Loucy (cell line): ENCODE measurements around the gene BPHL.
"Not testable (repeated sequence)": the region's sequence is repeated elsewhere in the genome, so short reads cannot be mapped to it uniquely, and the experiment has no call there.

Experiments used
- H2AFZ ChIP-seq: fragments of 200-600 bp; sonication (generic); 2 replicates; pipeline ENCODE4 v1.6.0; 2016; ENCODE audit warnings: antibody characterized with exemption, mild to moderate bottlenecking, low read length, moderate library complexity
- H3F3A ChIP-seq: fragments of 200-600 bp; 2 replicates; pipeline ENCODE4 v1.6.0; 2016; ENCODE audit warnings: antibody characterized with exemption, low read depth, mild to moderate bottlenecking
- H3K27me3 ChIP-seq: fragments of 200-600 bp; sonication (generic); 2 replicates; pipeline ENCODE4 v1.6.1; 2014; ENCODE audit warnings: low read length, mild to moderate bottlenecking; ENCODE audit not compliant: insufficient read depth, poor library complexity, severe bottlenecking
- H3K36me3 ChIP-seq: fragments of 200-600 bp; sonication (generic); 2 replicates; pipeline ENCODE4 v1.6.1; 2016; ENCODE audit warnings: low read length; ENCODE audit not compliant: insufficient read depth
- H3K4me1 ChIP-seq: fragments of 200-600 bp; sonication (generic); 2 replicates; pipeline ENCODE4 v1.5.1; 2014; ENCODE audit warnings: low read length, mild to moderate bottlenecking; ENCODE audit not compliant: insufficient read depth, poor library complexity, severe bottlenecking
- H3K4me2 ChIP-seq: fragments of 200-600 bp; sonication (generic); 2 replicates; pipeline ENCODE4 v1.6.0; 2014; ENCODE audit warnings: antibody characterized with exemption, low read length, low read depth, mild to moderate bottlenecking; ENCODE audit not compliant: poor library complexity, severe bottlenecking
- H3K4me3 ChIP-seq: fragments of 200-600 bp; sonication (generic); 2 replicates; pipeline ENCODE4 v1.5.1; 2014; ENCODE audit warnings: low read length, mild to moderate bottlenecking, mixed read lengths; ENCODE audit not compliant: poor library complexity, severe bottlenecking
- H3K79me2 ChIP-seq: fragments of 200-600 bp; sonication (generic); 2 replicates; pipeline ENCODE4 v1.6.1; 2014; ENCODE audit warnings: low read length; ENCODE audit not compliant: insufficient read depth
- H3K9ac ChIP-seq: fragments of 200-600 bp; sonication (generic); 2 replicates; pipeline ENCODE4 v1.6.0; 2014; ENCODE audit warnings: mild to moderate bottlenecking, low read depth, low read length, moderate library complexity; ENCODE audit not compliant: poor library complexity, severe bottlenecking
- H3K9me2 ChIP-seq: fragments of 200-600 bp; sonication (generic); replicated peaks from 2 replicates; pipeline ENCODE4 v1.6.1; 2016; ENCODE audit warnings: low read depth, low read length, mixed read lengths
- H3K9me3 ChIP-seq: fragments of 200-600 bp; sonication (generic); 2 replicates; pipeline ENCODE4 v1.6.1; 2014; ENCODE audit warnings: mild to moderate bottlenecking, antibody characterized with exemption, low read length, low read depth; ENCODE audit not compliant: insufficient read depth
- H4K20me1 ChIP-seq: fragments of 200-600 bp; sonication (generic); 2 replicates; pipeline ENCODE4 v1.6.0; 2014; ENCODE audit warnings: antibody characterized with exemption, low read length, mild to moderate bottlenecking; ENCODE audit not compliant: insufficient read depth, poor library complexity, severe bottlenecking
- CTCF ChIP-seq: fragments of 200-600 bp; sonication (generic); conservative IDR thresholded peaks from 2 replicates; pipeline ENCODE4 v1.5.1; 2014; ENCODE audit warnings: mild to moderate bottlenecking, antibody characterized with exemption, low read length
- EZH2phosphoT487 ChIP-seq: fragments of 200-600 bp; IDR thresholded peaks from 2 replicates; pipeline ENCODE4 v1.6.1; 2018; ENCODE audit warnings: antibody characterized with exemption, mild to moderate bottlenecking, moderate library complexity, borderline replicate concordance

BPHL gene

DNA sequence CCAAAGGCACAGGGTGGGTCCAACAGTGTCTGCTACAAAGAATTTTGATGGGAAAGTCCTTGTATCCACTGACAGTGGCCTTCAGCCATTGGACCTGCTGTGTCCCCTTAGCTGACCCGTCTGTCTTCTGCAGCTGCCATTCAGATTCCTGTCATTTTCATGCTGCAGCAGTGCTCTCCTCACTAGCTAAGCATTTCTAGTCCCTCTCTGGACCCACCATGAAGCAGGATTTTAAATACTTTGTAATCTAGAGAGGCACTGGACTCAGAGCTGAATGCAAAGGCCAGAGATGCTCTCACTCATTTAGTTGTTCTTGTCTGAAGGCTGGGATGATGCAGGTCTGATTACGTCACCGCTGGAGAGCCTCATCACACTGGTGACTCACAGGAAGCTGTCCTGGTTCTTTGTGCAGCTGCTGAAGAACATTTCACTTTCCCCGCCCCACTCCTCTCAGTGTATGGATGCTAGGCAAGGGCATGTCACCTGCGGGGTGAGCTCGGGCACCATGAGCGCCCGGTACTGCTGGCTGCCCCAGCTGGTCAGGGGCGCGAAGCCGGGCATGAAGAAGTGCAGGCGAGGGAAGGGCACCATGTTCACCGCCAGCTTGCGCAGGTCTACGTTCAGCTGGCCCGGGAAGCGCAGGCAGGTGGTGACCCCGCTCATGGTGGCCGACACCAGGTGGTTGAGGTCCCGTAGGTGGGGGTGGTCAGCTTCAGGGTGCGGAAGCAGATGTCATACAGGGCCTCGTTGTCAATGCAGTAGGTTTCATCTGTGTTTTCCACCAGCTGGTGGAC, 58.2 kb downstream of the BPHL start:
- Histone ChIP-seq H2AFZ (no peak overlapping the region), H3K9me3 (no peaks in the 10 kb centered on the region), H4K20me1 (no peaks in the 10 kb centered on the region), H3K9me2 (no peaks in the 10 kb centered on the region), H3K4me1 (peaks cover 6% of the 10 kb centered on the region), H3K27me3 (no peaks in the 10 kb centered on the region), H3F3A (no peaks in the 10 kb centered on the region), H3K9ac (no peak overlapping the region), H3K4me3 (no peak overlapping the region), H3K4me2 (no peak overlapping the region), H3K79me2 (no peaks in the 10 kb centered on the region), H3K36me3 (no peaks in the 10 kb centered on the region)
- TF ChIP-seq EZH2phosphoT487 (no peak), CTCF (no peak)

- not testable (repeated sequence) for H3K9me2 ChIP-seq, H3K27me3 ChIP-seq, H4K20me1 ChIP-seq, H3K4me3 ChIP-seq, H3F3A ChIP-seq, H3K36me3 ChIP-seq, H2AFZ ChIP-seq, H3K4me1 ChIP-seq, H3K4me2 ChIP-seq, H3K79me2 ChIP-seq, H3K9me3 ChIP-seq, H3K9ac ChIP-seq
Observed at GRCh38 chr6:3178666-3179065, 60.2 kb downstream of the BPHL start.

GRCh38 chr6:3179945-3180344, 61.4 kb downstream of the BPHL start:
- not testable (repeated sequence) for H3K27me3 ChIP-seq, H3K9ac ChIP-seq, H3F3A ChIP-seq, H3K4me2 ChIP-seq, H3K4me1 ChIP-seq, H3K9me3 ChIP-seq, H3K9me2 ChIP-seq, H2AFZ ChIP-seq, H3K79me2 ChIP-seq, H4K20me1 ChIP-seq, H3K4me3 ChIP-seq, H3K36me3 ChIP-seq

DNA sequence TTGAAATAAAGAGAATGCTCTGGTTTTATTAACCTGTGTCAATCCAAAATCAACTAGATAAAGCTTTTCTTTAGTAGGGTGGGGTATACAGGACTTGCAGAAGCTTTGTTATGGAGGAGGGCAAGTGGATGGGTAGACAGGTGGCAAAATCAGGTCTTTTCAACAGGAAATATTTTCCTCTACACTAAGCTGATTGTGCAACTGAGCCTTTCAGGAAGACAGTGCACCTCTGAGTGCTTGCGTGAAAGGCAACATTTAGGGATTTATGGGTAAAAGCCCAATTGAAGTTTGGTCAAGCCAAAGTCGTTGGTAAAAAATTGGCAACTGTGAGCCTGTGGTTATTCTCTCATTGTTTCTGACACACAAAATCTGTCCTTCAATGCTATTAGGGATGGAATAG, 62.6 kb downstream of the BPHL start:
- Histone ChIP-seq H3K36me3 (no peaks in the 10 kb centered on the region), H4K20me1 (no peaks in the 10 kb centered on the region), H3K9me2 (no peaks in the 10 kb centered on the region), H3F3A (no peaks in the 10 kb centered on the region), H3K79me2 (no peaks in the 10 kb centered on the region), H3K4me1 (peaks cover 6% of the 10 kb centered on the region), H3K4me2 (no peak overlapping the region), H3K27me3 (no peaks in the 10 kb centered on the region), H2AFZ (no peak overlapping the region), H3K4me3 (no peak overlapping the region), H3K9me3 (no peaks in the 10 kb centered on the region), H3K9ac (no peak overlapping the region)
- TF ChIP-seq EZH2phosphoT487 (no peak), CTCF (no peak)
